Measurements from ENCODE around the gene PRR12.
A peak's percentile ranks its signal among the peaks of the same experiment; 100 is the strongest.

PRR12 gene

DNA sequence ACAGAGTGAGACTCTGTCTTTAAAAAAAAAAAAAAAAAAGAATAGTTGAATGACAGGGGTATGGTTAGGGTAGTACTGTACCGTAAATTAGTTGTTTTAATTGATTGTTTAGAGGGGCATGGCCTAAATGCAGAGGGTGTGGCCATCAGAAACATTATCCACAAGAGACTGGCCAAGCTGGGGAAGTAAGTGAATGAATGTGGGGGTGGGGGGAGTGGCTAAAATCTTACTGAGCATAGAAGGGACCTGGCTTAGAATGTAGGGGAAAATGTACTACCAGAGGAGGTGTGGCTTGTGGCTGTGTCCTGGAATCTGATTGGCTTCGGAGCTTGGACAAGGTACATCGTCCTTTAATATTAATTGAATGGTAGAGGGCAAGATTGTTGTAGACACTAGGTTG lies 78.5 kb downstream of the PRR12 start:
- no peak for DNase-seq

DNA sequence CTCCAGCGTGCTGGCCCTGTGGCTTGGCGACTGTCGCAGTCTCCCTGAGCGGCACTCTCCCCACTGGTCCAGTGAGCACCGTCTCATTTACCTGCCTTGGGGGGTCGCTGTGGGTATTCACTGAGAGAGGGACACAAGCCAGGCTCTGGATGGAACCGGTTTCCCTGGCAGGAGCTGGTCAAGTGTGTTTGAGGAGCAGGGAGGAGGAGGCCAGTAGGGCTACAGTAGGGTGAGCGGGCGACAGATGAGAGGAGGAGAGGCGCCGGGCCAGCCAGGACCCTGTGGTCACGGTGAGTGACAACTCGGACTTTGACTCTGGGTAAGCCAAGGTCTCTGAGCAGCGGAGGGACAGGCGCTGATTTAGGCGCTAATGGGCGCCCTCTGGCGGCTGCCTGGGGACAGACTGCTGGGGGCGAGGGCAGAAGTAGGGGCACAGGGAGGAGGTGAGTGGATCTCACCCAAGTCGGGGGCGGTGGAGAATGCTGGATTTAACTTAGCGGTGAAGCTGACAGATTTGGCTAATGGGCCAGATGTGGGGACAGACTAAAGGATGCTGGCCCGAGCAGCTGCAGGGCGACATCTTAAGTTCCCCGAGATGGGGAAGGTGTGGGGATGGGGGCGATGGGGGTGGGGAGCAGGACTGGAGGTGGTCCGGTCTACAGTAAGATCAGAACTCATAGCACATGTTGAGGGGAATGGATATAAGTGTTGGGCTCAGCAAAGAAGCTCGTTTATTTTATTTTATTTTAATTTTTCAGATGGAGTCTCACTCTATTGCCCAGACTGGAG lies 81.3 kb downstream of the PRR12 start:
- peak; percentile 78 for DNase-seq
